Neural progenitor cell (in vitro differentiated cells): Measurements from ENCODE around the gene RTL10.
A peak's percentile ranks its signal among the peaks of the same experiment; 100 is the strongest.

ENCODE experiments used
- EZH2 ChIP-seq: fragments of 200-600 bp; sonication (generic); IDR thresholded peaks from 2 replicates; pipeline ENCODE4 v1.6.1; 2017; ENCODE audit warnings: antibody characterized with exemption, mild to moderate bottlenecking, moderate library complexity
- EZH2phosphoT487 ChIP-seq: fragments of 200-600 bp; sonication (generic); IDR thresholded peaks from 2 replicates; pipeline ENCODE4 v1.6.1; 2017; ENCODE audit warnings: antibody characterized with exemption
- TF ChIP-seq, protein P1 (sequence below): fragments of 200-600 bp; sonication (generic); IDR thresholded peaks from 2 replicates; pipeline ENCODE4 v1.5.1; 2017; ENCODE audit warnings: antibody characterized with exemption, mild to moderate bottlenecking

DNA sequence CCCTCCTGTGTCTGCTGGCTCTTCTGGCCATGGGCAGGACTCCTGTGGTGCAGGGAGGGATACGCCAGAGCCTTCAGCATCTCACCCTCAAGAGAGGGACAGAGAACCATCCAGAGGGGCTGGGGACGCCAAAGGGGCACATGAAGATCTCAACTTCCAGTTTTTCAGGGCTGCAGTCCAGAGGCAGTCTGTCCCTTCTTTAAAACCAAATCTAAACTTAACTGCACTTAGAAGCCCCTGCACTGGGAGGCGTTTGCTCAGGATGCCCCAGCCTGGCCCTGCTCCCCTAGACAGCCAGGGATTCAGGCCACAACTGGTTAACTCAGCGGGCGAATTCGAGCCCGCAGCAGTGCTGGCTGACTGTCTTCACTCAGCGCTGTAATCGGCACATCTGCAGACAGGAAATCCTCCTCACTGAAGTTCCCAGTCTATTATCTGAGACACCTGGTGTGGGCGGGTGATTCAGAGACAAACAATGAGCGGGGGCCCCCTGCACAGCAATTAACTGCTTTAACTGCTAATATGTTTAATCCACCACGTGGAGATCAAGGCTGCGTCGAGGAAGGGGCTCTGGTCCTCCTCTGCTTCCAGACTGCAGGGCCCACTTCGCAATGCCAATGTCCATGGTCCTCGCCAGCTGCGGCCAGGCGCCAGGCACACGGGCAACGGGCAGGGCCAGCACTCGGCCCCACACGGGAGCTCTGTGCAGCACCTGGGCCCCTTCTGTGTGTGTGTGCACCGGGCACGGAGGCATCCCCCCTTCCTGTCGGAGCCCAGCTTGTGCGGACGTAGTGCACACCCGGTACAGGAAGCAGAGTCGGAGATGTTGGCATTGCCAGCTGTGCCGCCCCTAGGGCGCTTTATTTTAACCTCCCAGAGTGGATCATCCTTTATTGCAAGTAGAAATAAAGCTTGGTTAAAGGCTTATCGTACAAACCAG lies 36.9 kb upstream of the RTL10 start:
- TF ChIP-seq, protein P1, sequence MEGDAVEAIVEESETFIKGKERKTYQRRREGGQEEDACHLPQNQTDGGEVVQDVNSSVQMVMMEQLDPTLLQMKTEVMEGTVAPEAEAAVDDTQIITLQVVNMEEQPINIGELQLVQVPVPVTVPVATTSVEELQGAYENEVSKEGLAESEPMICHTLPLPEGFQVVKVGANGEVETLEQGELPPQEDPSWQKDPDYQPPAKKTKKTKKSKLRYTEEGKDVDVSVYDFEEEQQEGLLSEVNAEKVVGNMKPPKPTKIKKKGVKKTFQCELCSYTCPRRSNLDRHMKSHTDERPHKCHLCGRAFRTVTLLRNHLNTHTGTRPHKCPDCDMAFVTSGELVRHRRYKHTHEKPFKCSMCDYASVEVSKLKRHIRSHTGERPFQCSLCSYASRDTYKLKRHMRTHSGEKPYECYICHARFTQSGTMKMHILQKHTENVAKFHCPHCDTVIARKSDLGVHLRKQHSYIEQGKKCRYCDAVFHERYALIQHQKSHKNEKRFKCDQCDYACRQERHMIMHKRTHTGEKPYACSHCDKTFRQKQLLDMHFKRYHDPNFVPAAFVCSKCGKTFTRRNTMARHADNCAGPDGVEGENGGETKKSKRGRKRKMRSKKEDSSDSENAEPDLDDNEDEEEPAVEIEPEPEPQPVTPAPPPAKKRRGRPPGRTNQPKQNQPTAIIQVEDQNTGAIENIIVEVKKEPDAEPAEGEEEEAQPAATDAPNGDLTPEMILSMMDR = peak; percentile 29
- TF ChIP-seq EZH2 (no peak), EZH2phosphoT487 (peak; percentile 53)
